Activated T-cell treated with anti-CD3 and anti-CD28 coated beads, Interleukin-2, amount 50 U/mL, for 24 hours (primary cell): Measurements from ENCODE around the gene PDE4B.
"Not testable (repeated sequence)": the region's sequence is repeated elsewhere in the genome, so short reads cannot be mapped to it uniquely, and the experiment has no call there.

Experiments
- DNase-seq: peaks from one replicate; pipeline ENCODE4 v3.0.0-alpha.2; 2020
- H3K27ac Mint-ChIP-seq: 2 replicates; pipeline ENCODE4 v1.8.0; 2020; ENCODE audit warnings: mild to moderate bottlenecking, mixed read lengths
- H3K27me3 Mint-ChIP-seq: 2 replicates; pipeline ENCODE4 v1.8.0; 2020; ENCODE audit warnings: mixed read lengths
- H3K36me3 Mint-ChIP-seq: 2 replicates; pipeline ENCODE4 v1.8.0; 2020; ENCODE audit warnings: low read depth, mixed read lengths
- H3K4me1 Mint-ChIP-seq: 2 replicates; pipeline ENCODE4 v1.8.0; 2020; ENCODE audit warnings: low read depth, mixed read lengths
- H3K4me3 Mint-ChIP-seq: 2 replicates; pipeline ENCODE4 v1.8.0; 2020; ENCODE audit warnings: mild to moderate bottlenecking, moderate library complexity, mixed read lengths
- H3K9me3 Mint-ChIP-seq: 2 replicates; pipeline ENCODE4 v1.8.0; 2020; ENCODE audit warnings: mixed read lengths

The PDE4B gene

GRCh38 chr1:65992165-65992821 is 199.6 kb downstream of the PDE4B start:
- Mint-ChIP-seq H3K27ac (no peak overlapping the region), H3K36me3 (no peaks in the 10 kb centered on the region), H3K4me1 (no peaks in the 10 kb centered on the region), H3K27me3 (no peaks in the 10 kb centered on the region), H3K9me3 (no peaks in the 10 kb centered on the region), H3K4me3 (no peak overlapping the region)
- no peak for DNase-seq

DNA sequence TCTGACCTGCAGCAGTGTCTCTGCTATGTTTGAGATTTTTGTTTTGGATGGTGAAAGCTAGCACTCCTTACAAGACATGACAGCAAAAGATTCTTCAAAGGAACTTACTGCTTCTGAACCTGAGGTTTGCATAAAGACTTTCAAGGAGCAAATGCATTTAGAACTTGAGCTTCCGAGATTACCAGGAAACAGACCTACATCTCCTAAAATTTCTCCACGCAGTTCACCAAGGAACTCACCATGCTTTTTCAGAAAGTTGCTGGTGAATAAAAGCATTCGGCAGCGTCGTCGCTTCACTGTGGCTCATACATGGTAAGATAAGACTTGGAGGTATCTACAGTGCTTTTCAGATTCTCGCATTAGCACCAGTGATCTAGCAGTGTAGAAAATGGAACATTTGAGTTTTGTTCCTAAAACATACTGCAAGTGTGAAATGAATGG is 200.2 kb downstream of the PDE4B start:
- no peak overlapping the region for H3K27ac Mint-ChIP-seq

GRCh38 chr1:65994223-65994622 is 201.5 kb downstream of the PDE4B start:
- Mint-ChIP-seq H3K27ac (no peak overlapping the region), H3K9me3 (no peaks in the 10 kb centered on the region), H3K4me1 (no peaks in the 10 kb centered on the region), H3K36me3 (no peaks in the 10 kb centered on the region), H3K27me3 (peaks cover 8% of the 10 kb centered on the region), H3K4me3 (no peak overlapping the region)
- no peak for DNase-seq

More for the DNA sequence above, 200.2 kb downstream of the PDE4B start:
- Mint-ChIP-seq H3K9me3 (no peaks in the 10 kb centered on the region), H3K4me1 (no peaks in the 10 kb centered on the region), H3K27me3 (peaks cover 4% of the 10 kb centered on the region), H3K36me3 (no peaks in the 10 kb centered on the region), H3K4me3 (no peak overlapping the region)
- no peak for DNase-seq

GRCh38 chr1:65995336-65995735 is 202.6 kb downstream of the PDE4B start:
- DNase-seq, result no peak
- Mint-ChIP-seq H3K27ac (no peak overlapping the region), H3K27me3 (peaks cover 8% of the 10 kb centered on the region), H3K36me3 (no peaks in the 10 kb centered on the region), H3K4me3 (no peak overlapping the region), H3K9me3 (no peaks in the 10 kb centered on the region), H3K4me1 (no peaks in the 10 kb centered on the region)

GRCh38 chr1:65995928-65996327 is 203.2 kb downstream of the PDE4B start:
- Mint-ChIP-seq H3K27ac (no peak overlapping the region), H3K27me3 (peaks cover 8% of the 10 kb centered on the region), H3K36me3 (no peaks in the 10 kb centered on the region), H3K4me3 (no peak overlapping the region), H3K4me1 (no peaks in the 10 kb centered on the region), H3K9me3 (no peaks in the 10 kb centered on the region)
- no peak for DNase-seq

DNA sequence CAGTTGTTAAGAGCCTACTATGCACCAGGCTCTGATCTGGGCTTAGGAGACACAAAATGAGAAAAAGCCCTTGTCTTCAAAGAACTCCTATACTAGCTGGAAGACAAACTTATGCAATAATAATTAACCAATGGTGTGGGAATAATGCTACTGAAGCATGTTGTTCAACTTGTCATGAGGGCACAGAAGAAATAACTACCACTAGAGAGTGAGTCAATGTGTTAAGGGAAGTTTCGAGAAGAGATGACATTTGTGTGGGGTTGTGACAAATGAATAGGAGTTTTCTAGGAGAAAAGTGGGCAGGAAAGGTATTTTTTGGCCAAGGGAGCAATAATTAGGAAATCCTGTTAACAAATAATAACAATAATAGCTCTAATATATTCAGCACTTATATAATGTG is 205.0 kb downstream of the PDE4B start:
- Mint-ChIP-seq H3K9me3 (no peaks in the 10 kb centered on the region), H3K4me3 (no peak overlapping the region), H3K36me3 (no peaks in the 10 kb centered on the region), H3K27me3 (peaks cover 14% of the 10 kb centered on the region), H3K27ac (no peak overlapping the region), H3K4me1 (no peaks in the 10 kb centered on the region)
- no peak for DNase-seq

DNA sequence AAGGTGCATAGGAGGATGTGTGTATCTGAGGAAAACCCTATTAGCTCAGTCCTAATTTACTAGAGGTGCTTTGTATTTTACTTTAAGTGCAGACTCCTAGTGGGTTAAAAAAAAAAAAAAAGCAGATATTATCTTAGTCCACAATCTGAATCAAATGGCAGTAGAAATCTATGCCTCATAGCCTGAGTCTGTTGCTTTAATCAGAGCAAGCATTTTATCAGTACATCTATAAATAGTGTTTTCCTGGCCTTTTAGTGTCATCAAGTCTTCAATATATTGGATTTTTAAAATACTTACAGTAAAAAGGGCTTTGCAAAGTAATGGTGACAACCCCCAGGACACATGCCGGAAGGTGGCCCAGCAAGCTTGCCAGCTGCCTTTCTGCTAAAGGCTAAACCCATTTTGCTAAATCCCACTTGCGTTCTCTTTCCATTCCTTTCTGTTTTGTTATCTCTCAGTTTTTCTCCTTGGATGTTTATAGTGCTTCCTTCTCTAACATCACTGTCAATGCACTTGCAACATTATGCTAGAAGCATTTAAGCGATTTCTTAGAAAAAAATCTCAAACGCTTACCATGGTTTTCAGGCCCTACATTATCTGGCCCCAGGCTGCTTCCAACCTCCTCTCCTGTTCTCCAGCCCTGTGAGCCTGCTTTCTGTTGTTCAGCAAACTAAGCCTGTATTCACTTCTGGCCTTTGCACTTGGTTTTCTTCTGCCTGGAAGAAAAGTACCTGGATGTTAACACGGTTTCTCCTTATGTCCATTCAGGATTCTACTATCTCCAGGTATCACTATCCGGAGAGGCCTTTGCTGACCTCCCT is 206.3 kb downstream of the PDE4B start:
- Mint-ChIP-seq H3K27ac (no peak overlapping the region), H3K4me1 (no peaks in the 10 kb centered on the region), H3K36me3 (no peaks in the 10 kb centered on the region), H3K4me3 (no peak overlapping the region), H3K9me3 (no peaks in the 10 kb centered on the region), H3K27me3 (peaks cover 19% of the 10 kb centered on the region)
- DNase-seq, result no peak

DNA sequence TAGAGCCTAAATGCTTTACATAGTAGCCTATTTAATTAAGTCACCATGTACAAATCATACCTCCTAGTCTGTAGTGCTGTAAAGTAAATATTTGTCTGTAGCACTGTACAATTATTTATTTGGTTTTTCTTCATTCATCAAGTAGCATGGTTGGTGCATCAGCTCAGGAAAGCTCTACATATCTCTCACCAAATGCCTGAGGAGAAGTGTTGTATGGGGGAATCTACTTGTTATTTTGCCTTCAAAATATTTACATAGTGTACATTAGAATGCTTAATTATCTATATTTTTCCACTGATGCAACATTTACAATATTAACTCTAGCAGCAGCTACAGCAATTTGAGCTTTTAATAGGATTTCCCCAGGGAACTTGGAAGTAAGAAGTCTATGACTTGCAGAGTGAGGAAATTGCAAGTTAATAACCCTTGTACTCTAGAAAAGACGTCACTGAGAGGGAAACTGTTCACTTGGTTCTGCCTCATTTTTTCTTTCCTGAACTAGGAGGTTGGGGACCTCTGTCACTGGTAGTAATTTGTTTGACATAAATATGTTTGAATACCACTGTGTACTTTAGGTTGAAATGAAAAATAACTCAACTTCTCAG is 207.4 kb downstream of the PDE4B start:
- DNase-seq, result no peak
- Mint-ChIP-seq H3K9me3 (no peaks in the 10 kb centered on the region), H3K27ac (no peak overlapping the region), H3K4me3 (no peak overlapping the region), H3K4me1 (no peaks in the 10 kb centered on the region), H3K36me3 (no peaks in the 10 kb centered on the region), H3K27me3 (peaks cover 19% of the 10 kb centered on the region)

- peaks cover 15% of the 10 kb centered on the region for H3K27me3 Mint-ChIP-seq
- H3K36me3 Mint-ChIP-seq, result no peaks in the 10 kb centered on the region
- no peaks in the 10 kb centered on the region for H3K9me3 Mint-ChIP-seq
- H3K4me1 Mint-ChIP-seq, result no peaks in the 10 kb centered on the region
- H3K4me3 Mint-ChIP-seq, result no peak overlapping the region
- DNase-seq, result no peak
- no peak overlapping the region for H3K27ac Mint-ChIP-seq
Measured at GRCh38 chr1:66003690-66004089, 211.0 kb downstream of the PDE4B start.

DNA sequence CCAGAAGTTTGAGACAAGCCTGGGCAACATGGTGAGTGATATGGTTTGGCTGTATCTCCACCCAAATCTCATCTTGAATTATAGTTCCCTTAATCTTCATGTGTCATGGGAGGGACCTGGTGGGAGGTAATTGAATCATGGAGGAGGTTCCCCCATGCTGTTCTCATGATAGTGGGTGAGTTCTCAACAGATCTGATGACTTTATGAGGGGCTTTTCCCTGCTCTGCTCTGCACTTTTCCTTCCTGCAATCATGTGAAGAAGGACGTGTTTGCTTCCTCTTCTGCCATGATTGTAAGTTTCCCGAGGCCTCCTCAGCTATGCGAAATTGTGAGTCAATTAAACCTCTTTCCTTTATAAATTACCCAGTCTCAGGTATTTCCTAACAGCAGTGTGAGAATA is 213.8 kb downstream of the PDE4B start:
- not testable (repeated sequence) for H3K4me3 Mint-ChIP-seq, H3K36me3 Mint-ChIP-seq

GRCh38 chr1:66012106-66012784 is 219.6 kb downstream of the PDE4B start:
- H3K4me1 Mint-ChIP-seq, result peaks cover 4% of the 10 kb centered on the region
- H3K27me3 Mint-ChIP-seq, result peaks cover 5% of the 10 kb centered on the region
- no peak overlapping the region for H3K4me3 Mint-ChIP-seq
- no peak for DNase-seq
- H3K9me3 Mint-ChIP-seq, result no peaks in the 10 kb centered on the region
- H3K27ac Mint-ChIP-seq, result no peak overlapping the region
- H3K36me3 Mint-ChIP-seq, result no peaks in the 10 kb centered on the region

More for the DNA sequence above, 213.8 kb downstream of the PDE4B start:
- not testable (repeated sequence) for H3K9me3 Mint-ChIP-seq, H3K4me1 Mint-ChIP-seq, DNase-seq, H3K27ac Mint-ChIP-seq
- H3K27me3 Mint-ChIP-seq, result peaks cover 19% of the 10 kb centered on the region

DNA sequence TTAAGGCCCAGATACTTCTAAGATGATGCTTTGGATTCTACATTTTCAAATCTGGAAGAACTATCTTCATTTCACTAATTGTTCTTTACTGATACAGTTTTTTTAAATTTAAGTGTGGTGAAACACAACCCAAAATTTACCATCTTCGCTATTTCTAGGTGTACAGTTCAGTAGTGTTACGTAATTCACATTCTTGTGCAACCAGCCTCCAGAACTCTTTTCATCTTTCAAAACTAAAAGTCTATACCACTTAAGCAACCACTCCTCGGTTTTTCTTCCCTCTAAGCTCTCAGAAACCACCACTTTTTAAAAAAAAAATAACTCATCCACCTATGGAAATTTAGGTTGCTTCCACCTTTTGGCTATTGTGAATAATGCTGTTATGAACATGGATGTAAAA is 220.7 kb downstream of the PDE4B start:
- peaks cover 5% of the 10 kb centered on the region for H3K27me3 Mint-ChIP-seq
- no peaks in the 10 kb centered on the region for H3K36me3 Mint-ChIP-seq
- peaks cover 4% of the 10 kb centered on the region for H3K4me1 Mint-ChIP-seq
- no peak overlapping the region for H3K4me3 Mint-ChIP-seq
- DNase-seq, result no peak
- H3K27ac Mint-ChIP-seq, result no peak overlapping the region
- H3K9me3 Mint-ChIP-seq, result no peaks in the 10 kb centered on the region

DNA sequence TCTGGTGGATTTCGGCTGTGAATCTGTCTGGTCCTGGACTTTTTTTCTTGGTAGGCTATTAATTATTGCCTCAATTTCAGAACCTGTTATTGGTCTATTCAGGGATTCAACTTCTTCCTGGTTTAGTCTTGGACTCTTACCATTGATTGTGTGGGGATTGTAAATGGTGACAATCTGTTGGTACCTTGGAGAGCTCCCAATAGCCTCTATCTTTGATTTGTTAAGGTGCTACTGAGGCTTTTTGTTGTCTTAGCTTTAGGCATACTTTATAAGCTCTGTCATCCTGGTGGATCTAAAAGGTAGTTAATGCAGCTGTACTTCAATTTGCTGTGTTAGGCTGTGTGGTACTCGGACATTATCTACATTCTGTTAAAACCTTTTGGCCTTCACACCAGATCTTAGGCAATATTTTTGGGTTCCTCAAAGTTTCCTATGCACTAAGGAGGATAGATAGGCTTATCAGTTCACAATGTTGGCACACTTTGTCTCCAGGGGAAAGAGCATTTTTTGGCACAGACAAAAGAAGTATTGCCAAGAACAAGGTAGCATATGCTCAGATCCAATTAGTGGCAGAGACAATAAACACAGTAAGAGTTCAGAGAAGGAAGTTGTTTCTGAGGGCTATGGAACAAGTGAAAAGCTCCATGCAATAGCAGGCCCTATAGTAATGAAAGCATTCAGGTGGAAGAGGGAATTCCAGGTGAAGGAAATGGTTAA is 230.4 kb downstream of the PDE4B start:
- H3K4me1 Mint-ChIP-seq, result no peaks in the 10 kb centered on the region
- H3K9me3 Mint-ChIP-seq, result peaks cover 3% of the 10 kb centered on the region

DNA sequence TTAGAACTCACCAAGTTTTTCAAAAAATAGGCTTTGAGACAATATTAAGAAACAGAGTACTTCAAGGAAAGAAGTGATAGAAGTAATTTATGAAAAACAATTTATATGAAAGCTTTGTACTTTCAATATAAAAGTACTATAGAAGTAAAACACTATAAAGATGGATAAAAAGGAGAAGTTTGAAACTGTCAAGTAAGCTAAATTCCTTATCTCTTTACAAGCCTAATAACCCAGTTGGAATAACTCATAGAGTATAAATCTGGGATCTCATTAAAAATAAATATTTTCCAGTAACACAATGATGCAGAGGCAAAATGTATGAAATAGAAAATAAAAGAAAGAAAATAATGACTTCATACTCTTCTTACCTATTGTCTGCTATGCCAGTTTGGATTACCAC is 232.5 kb downstream of the PDE4B start:
- no peak for DNase-seq
- Mint-ChIP-seq H3K4me1 (no peaks in the 10 kb centered on the region), H3K27ac (no peak overlapping the region), H3K9me3 (peaks cover 15% of the 10 kb centered on the region), H3K36me3 (no peaks in the 10 kb centered on the region), H3K4me3 (no peak overlapping the region), H3K27me3 (peaks cover 19% of the 10 kb centered on the region)

More for the DNA sequence above, 230.4 kb downstream of the PDE4B start:
- no peak overlapping the region for H3K27ac Mint-ChIP-seq
- H3K4me3 Mint-ChIP-seq, result no peak overlapping the region
- no peak for DNase-seq
- no peaks in the 10 kb centered on the region for H3K36me3 Mint-ChIP-seq
- peaks cover 19% of the 10 kb centered on the region for H3K27me3 Mint-ChIP-seq
